Ammon's horn (tissue), 1 donor: Measurements from ENCODE around the gene AFAP1L2.

Experiments used
- DNase-seq: peaks from one replicate; pipeline ENCODE4 v3.0.0-alpha.2; 2016; ENCODE audit warnings: low spot score

AFAP1L2 gene

DNA sequence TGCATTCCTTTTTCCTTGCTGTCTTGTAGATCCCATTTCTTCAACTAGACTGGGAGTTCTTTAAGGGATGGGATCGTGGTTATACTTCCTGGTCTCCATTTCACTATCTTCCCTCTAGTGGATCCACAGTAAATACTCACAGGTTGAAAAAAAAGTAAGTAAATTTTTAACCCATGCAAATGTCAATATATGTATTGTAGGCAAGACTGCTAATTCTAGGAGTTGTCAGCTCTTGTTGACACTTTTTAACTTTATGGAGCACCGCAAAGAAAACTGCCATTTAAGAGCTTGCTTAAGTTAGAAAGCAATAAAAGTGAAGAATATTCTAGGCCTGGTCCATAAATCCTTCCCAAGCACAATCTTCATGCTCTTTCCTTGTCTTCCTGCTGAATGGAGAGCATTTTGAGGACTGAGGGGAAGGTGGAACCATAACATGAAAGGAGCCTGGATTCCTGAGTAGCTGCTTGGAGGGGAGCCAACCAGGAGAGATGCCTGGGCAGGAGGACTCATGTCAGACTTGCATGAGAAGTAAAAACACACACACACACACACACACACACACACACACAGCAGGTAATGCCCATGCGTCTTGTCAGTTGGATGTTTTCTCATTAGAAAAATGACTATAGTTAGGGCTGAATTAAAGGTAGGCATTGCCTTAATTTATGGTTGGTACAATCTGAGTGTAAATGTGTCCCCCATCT is 133.1 kb downstream of the AFAP1L2 start:
- no peak for DNase-seq

DNA sequence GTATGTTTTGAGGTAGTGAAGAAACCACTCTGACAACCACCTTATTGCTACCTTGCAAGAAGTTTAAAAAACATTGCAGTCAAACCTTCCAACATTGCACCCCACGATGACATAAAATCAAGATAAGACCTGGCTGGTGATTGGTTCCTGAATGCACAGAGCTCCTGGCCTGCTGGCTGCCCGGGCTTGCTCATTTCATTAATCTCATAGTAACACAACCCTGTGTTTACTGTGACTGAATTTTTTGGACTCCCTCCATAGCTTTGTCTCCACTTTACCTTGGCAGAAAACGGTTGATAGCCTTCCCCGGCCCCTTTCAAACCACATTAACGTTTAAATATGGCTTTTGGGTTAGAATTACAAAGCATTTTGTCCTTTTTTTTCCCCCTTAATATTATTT is 137.8 kb downstream of the AFAP1L2 start:
- no peak for DNase-seq

DNA sequence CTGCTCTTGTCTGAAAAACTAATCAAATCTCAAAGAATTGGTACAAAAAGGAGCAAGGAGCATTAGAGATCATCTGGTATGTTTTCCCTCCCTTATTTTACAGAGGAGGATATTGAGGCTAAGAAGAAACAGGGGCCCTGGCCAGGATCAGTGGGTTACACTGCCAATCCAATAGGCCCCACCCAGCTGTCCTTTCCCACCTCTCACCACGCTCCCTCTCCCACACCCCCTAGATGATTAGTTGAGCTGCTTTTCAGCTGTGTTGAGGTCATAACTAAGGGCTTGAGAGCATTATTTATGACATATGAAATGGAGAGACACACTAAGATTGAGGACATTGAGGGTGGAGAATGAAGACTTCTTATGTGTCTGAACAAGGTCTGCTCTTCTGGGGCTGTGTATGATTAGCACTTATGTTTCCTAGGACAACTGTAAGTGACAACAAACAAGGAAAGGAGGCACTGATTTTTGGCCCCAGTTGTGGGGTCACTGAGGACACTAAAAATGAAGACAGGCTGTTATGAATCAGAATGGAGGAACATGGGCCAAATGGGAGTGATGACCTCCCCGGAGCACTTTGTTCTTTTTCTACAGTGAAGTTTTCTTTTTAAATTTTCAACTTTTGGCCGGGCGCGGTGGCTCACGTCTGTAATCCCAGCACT is 138.8 kb downstream of the AFAP1L2 start:
- no peak for DNase-seq

DNA sequence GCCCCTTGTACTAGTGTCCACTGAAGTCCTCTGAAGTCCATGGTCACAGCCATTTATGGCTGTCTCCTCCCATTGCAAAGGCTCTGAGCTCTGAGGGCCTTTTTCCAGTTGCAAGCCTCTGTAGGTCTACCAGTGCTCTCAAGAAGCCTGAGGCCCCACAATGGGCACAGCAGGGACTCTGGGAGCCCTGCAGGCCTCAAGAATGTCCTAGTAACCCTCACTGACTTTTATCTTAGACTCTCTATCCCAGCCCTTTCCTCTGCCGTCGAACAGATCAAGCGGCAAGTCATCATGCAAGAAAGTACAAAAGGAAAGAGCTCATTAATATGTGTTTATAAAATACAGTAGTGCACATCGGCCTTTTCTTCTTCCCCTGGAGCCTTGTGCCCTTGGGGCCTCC is 141.8 kb downstream of the AFAP1L2 start:
- no peak for DNase-seq

DNA sequence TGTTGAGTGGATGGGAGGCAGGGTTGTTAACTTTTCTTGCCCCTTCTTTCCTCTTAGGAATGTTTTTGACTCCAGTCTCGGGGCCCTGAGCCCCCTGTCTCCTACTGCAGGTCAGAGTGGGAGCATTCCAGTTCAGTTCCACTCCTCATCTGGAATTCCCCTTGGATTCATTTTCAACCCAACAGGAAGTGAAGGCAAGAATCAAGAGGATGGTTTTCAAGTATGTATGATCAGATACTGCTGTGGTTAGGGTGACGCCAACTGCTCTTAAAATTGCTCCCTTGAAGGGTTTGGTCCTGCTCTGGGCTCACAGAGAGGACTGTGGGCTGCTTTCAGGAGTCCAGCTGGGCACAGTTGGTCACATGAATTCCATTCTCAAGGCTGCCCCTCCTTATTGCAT is 143.2 kb downstream of the AFAP1L2 start:
- DNase-seq = no peak

DNA sequence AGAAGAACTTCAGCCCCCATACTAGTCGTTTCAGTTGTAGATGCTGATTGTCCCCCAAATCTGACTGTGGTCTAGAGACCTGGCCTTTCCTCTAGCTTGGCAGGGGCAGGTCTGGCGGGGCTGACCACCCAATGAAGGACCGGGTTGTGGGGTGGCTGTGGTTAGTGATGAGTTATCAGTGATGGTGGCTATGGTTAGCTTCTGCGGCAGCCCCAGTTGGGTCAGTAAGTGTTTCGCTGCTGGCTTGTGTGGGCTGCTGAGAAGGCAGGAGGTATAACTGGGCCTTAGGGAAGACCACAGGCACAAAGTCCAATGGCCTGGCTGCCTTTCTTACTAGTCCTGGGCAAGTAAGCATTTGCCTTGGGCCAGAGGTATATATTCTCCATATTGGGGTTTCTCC is 143.9 kb downstream of the AFAP1L2 start:
- no peak for DNase-seq

DNA sequence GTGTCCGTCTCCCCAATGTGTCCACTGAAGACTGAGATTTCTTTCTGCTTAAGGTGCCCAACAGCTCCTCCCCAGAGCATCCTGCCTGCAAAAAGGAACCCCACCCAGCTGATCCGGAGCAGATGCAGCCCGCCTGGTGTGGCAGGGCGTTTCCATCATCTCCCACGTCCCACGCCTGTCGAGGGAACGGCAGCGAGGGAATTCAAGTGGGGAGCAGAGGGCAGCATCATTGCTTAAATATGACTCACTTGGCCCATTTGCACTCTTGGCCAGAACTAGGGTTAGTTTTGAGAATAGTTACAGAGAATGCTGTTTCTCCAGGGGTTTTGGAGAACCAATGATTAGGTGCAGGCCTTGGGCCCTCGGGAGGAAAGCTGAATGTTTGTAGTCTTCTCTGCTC is 144.5 kb downstream of the AFAP1L2 start:
- no peak for DNase-seq

DNA sequence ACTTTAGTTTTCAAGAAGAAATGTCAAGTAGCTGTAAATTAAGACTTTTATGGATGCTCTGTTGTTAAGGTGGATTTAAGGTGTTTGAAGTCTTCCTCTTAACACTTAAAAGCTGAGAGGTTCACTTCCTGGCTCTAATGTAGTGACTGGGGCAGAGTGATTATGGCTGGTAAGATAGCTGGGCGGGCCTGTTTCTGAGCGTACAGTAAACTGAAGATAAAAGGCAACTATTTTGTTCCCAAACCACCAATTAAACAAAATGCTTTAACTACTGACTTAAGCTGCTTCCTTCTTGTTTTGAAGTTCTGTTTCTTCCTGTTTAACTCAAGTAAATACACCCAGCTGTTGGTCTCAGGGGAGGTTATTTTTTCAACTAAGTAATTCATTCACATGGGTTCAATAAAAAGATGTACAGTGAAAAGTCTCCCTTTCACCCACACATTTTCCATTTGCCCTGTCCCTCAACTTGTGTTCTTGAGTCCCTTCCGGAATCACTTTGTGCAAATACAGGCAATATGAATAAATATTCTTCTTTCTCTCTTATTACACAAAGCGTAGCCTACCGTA is 145.9 kb downstream of the AFAP1L2 start:
- DNase-seq = no peak

DNA sequence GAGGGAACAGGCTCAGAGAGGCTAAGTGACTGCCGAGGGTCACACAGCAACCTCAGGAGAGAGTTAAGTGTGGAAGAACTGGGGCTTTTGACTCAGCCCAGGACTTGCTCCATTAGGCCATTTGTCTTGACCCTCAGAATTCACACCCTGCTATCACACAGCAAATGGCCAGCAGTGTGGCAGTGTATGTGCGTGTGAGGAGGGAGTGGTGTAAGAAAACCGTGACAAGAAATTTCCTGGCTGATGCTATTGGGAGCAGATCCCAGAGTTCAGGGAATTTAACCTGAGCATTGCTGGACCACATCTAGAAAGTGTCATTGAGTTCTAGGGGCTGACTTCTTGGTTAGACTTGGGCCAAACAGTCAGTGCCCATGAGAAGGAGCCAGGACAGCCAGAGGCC is 146.8 kb downstream of the AFAP1L2 start:
- DNase-seq = no peak

DNA sequence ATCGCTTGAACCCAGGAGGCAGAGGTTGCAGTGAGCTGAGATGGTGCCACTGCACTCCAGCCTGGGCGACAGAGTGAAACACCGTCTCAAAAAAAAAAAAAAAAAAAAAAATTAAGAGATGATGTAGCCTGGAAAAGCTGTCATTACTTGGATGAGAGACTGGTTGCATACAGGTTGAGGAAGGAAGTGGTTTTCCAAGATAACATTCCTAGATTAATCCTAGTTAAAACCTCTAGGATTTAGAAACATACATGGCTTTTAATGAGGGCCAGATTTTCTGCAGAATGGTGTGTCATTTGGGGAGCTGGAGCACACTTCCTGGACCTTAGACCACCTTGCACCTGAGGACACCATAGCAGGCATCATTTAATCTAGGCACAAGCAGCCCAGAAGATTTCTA is 147.5 kb downstream of the AFAP1L2 start:
- DNase-seq = no peak

DNA sequence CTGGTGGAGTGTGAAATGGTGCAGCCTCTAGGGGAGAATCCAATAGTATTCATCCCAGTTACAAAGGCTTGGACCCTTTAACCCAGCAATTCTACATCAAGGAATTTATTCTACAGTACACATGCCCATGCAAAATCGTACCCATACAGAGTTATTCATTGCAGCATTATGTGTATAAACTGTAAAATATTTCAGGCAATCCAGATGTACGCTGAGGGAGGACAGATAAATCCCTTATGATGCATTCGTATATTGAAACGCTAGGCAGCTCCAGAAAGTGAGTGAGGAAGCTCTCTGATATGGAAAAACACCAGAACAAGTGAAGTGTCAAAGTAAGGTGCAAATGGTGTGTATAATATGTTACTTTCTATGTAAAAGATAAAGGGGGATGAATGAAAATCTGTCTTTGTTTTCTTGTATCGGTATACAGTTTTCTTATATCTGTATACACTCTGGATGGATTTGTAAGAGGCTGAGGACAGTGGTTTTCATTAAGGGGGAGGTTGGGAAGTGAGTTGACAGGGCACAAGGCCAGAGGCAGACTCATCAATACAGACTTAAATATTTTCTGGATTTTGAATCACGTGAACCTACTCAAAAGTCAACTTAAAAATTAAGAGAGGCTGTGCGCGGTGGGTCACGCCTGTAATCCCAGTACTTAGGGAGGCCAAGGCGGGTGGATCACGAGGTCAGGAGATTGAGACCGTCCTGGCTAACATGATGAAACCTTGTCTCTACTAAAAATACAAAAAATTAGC is 148.1 kb downstream of the AFAP1L2 start:
- DNase-seq = no peak

DNA sequence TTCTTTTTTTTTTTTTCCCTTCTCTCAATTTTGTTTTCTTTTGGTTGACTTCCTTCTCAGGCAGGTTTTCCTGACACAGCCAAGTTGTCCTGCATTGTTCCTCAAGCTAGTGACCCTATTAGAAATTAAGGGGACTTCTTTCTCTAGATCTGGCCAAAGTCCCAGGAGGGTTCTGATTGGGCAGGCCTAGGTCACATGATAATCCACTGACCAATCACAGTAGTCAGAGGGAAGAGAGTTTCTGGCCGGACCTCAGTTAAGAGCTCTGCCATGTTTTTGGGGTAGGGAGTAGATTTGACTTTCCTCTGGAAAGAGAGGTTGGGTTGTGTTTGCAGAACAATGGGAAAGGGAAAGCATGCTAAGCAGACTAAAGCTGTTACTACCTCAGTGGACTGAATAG is 149.1 kb downstream of the AFAP1L2 start:
- DNase-seq = no peak

DNA sequence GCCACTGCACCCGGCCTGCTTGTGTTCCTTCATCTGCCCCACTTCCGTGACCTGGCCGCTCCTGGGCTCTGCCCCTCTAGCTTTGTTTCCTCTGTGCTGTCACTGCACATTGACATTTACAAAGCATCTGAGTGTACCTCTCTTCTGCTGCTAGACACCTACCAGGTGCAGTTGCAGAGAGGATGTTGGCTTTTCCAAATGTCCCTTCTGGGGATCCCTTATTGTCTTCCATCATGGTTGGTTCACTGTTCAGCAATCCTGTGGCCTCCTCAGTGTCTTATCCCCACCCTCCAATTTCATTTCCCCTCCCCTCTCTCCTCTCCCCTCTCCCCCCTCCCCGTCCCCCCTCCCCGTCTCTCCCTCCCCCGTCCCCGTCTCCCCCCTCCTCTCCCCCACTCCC is 151.4 kb downstream of the AFAP1L2 start:
- no peak for DNase-seq

DNA sequence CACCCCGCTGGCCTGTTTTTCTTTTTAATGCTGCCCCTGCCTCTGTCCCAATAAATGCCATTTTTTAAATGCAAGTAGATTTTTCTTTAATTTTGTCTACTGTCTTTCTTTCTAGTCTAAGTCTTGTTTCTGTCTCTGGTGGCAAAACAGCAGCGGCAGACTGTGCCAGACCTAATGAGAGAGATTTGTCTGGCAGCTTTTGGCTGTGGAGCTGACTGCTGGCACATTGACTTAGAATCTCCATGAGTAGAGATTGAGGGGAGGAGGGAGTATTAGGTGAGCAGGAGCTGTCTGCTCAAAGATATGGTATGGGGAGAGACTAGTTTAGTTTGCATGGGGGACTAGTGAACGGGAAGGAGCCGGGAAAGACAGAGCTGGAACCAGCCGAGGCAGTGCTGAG is 152.2 kb downstream of the AFAP1L2 start:
- peak; percentile 15 for DNase-seq

DNA sequence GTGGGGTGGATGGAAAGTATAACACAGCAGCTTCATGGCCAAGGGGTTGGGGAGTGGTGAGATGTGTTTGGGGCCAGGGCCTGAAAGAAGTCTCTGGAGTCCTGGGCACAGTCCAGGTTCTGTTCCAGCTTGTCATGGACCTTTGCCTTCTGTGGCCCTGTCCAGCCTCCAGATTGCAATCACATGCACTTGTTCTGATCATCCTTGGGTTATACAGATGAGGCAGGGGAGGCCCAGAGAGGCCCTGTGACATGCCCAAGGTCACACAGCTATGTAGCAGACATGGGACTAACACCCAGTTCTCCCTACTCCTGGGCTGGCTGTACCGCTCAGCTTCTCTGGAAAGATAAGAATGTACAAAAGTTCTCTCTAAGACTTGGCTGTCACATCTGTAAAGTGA is 153.6 kb downstream of the AFAP1L2 start:
- no peak for DNase-seq

DNA sequence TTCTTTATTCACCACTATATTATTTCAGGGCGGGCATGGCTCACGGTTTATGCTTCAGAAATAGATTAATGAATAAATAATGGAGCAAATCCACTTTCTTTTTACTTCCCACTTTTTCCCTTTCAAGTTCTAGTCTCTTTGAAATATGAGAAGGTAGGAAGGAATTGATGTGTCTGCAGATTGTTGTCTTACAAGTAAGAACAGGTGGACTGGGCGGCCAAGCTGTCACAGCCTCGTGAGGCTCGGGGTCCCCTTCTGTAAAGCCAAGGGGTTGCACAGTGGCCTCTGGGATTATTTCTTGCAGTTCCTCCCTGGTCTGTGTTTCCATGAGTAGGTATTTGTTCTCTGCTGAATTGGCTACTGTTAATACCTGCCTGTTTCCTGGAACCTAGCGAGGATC is 154.1 kb downstream of the AFAP1L2 start:
- no peak for DNase-seq

DNA sequence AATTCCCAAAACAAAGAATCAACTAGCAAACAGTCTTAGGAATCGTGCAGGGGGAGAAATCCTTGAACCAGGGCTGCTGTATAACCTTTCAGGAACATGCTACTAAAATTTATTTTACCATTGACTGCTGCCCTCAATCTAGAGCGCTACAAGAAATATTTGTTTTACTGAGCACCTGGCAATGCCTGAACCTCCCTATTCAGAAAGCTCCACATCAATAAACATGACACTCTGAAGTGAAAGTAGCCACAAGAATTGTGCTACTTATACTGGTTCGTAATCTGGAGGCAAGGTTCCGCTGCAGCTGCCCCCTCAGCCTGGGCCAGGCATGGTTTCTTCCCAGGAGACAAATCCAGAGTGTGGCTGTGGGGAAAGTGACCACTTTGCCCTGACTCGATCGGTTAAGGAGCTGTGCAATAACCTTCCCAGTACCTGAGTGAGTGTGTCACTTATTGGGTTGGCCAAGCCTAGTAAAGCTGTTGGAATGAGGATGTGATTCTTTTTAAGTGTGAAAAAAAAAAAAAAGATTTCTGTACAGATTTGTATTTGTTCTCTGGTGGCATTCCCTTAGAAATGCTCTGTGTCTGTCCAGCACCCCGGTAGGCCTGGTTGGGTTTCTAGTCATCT is 157.5 kb downstream of the AFAP1L2 start:
- no peak for DNase-seq

DNA sequence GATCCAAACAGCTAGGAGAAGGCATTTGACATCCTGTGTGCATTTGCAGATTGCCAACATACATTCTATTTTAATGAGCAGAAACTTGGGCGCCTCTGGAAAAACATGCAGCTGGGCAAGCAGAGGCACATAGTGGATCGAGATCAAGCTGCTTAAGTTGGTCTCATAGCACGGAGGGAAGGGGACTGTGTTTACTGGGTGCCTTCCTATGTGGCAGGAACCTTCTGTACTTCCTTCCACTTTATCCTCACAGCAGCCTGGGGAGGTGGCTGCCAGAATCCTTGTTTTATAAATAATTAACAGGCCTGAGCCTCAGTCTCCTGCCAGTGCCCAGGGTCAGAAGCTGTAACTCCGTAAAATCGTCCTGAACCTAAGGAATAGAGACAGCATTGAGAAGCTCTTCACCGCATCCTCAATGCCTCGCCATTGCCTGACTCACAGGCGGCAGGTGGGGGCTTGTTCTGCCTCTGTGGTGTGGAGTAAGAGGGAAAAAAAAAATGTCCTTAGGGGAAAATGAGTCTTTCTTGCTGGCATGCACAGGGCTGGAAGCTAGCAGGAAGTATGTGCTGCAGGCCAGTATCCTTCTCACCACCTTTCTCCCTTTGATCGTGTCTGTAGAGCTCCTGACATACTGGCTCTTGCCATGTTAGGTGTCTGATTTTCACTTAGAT is 159.0 kb downstream of the AFAP1L2 start:
- no peak for DNase-seq
